ENCODE results near the gene DDX27. TPM values are rescaled to one million over a fixed set of nuclear protein-coding genes. Genes with fewer than 3 reads are reported as not detected.
"Not testable (repeated sequence)": the region's sequence is repeated elsewhere in the genome, so short reads cannot be mapped to it uniquely, and the experiment has no call there.

Gene DDX27
- total RNA-seq, 1 donor from 2014 or later = 14.6 TPM

- Histone ChIP-seq H3K9me3 (replicated peaks) (no peaks in the 10 kb centered on the region), H3K36me3 (peaks cover 11% of the 10 kb centered on the region), H3K27ac (replicated peaks) (no peak overlapping the region), H3K27me3 (ENCODE audit: low read depth) (no peaks in the 10 kb centered on the region), H3K4me1 (peaks cover 24% of the 10 kb centered on the region), H3K4me3 (no peak overlapping the region)
- no peak for TF ChIP-seq CTCF (IDR thresholded peaks at IDR 0.05; ENCODE audit: borderline replicate concordance)
- no peak for DNase-seq
- intact Hi-C loops (cut with micrococcal nuclease) = no loop called here
Observed at GRCh38 chr20:49174183-49174582, 45.0 kb upstream of the DDX27 start.

- no peak overlapping the region for H3K4me3 ChIP-seq
- no peak for TF ChIP-seq CTCF (IDR thresholded peaks at IDR 0.05; ENCODE audit: borderline replicate concordance)
- no peaks in the 10 kb centered on the region for H3K27me3 ChIP-seq (ENCODE audit: low read depth)
- peak overlapping the region; percentile 41 for H3K27ac ChIP-seq (replicated peaks)
- peaks cover 11% of the 10 kb centered on the region for H3K36me3 ChIP-seq
- peaks cover 67% of the 10 kb centered on the region for H3K4me1 ChIP-seq
- intact Hi-C loops (cut with micrococcal nuclease) = no loop called here
- H3K9me3 ChIP-seq (replicated peaks) = no peaks in the 10 kb centered on the region
- DNase-seq = no peak
Observed at GRCh38 chr20:49179368-49180277, 39.6 kb upstream of the DDX27 start.

GRCh38 chr20:49181265-49181877, 37.8 kb upstream of the DDX27 start:
- no peak for DNase-seq
- peaks cover 83% of the 10 kb centered on the region for H3K4me1 ChIP-seq
- H3K27ac ChIP-seq (replicated peaks) = no peak overlapping the region
- no peaks in the 10 kb centered on the region for H3K9me3 ChIP-seq (replicated peaks)
- intact Hi-C loops (cut with micrococcal nuclease) = no loop called here
- no peak overlapping the region for H3K4me3 ChIP-seq
- peaks cover 11% of the 10 kb centered on the region for H3K36me3 ChIP-seq
- no peak for TF ChIP-seq CTCF (IDR thresholded peaks at IDR 0.05; ENCODE audit: borderline replicate concordance)
- H3K27me3 ChIP-seq (ENCODE audit: low read depth) = no peaks in the 10 kb centered on the region

GRCh38 chr20:49183444-49183843, 35.8 kb upstream of the DDX27 start:
- no peak for DNase-seq
- H3K4me1 ChIP-seq = peaks cover 91% of the 10 kb centered on the region
- intact Hi-C loops (cut with micrococcal nuclease) = no loop called here
- H3K4me3 ChIP-seq = no peak overlapping the region
- TF ChIP-seq CTCF (IDR thresholded peaks at IDR 0.05; ENCODE audit: borderline replicate concordance) = no peak
- no peaks in the 10 kb centered on the region for H3K9me3 ChIP-seq (replicated peaks)
- no peak overlapping the region for H3K27ac ChIP-seq (replicated peaks)
- H3K36me3 ChIP-seq = peaks cover 1% of the 10 kb centered on the region
- H3K27me3 ChIP-seq (ENCODE audit: low read depth) = no peaks in the 10 kb centered on the region

GRCh38 chr20:49184084-49184501, 35.1 kb upstream of the DDX27 start:
- H3K4me3 ChIP-seq; H3K36me3 ChIP-seq; H3K27ac ChIP-seq (replicated peaks); H3K27me3 ChIP-seq (ENCODE audit: low read depth); DNase-seq; H3K9me3 ChIP-seq (replicated peaks); intact Hi-C loops (cut with micrococcal nuclease): not testable (repeated sequence)
- peaks cover 89% of the 10 kb centered on the region for H3K4me1 ChIP-seq

- H3K36me3 ChIP-seq = no peaks in the 10 kb centered on the region
- intact Hi-C loops (cut with micrococcal nuclease) = no loop called here
- no peak overlapping the region for H3K27ac ChIP-seq (replicated peaks)
- H3K4me1 ChIP-seq = peaks cover 83% of the 10 kb centered on the region
- H3K27me3 ChIP-seq (ENCODE audit: low read depth) = no peaks in the 10 kb centered on the region
- H3K4me3 ChIP-seq = no peak overlapping the region
- no peak for DNase-seq
- H3K9me3 ChIP-seq (replicated peaks) = no peaks in the 10 kb centered on the region
- no peak for TF ChIP-seq CTCF (IDR thresholded peaks at IDR 0.05; ENCODE audit: borderline replicate concordance)
Observed at GRCh38 chr20:49184691-49185070, 34.5 kb upstream of the DDX27 start.
